Measurements from ENCODE around the gene OR10H4.
"Not testable (repeated sequence)": the region's sequence is repeated elsewhere in the genome, so short reads cannot be mapped to it uniquely, and the experiment has no call there.

OR10H4 gene

DNA sequence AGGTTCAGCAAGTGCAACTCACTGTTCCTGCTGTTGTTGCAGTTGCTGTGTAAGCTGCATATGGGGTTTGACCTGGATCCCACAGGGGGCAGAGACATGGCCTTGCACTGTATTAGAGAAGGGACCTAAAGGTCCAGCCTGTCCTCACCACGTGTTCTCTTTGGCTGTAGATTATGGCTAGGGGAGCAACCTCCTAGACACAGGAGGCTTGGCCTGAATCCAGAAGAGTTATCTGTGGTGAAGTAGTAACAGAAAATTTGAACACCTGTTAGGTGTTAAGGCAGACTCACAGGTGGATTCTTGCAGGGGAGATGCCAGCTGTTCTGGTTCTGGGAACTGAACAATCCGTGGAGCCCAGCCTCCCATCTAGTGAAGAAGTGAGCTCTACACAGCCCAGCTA is 11.0 kb upstream of the OR10H4 start:
- DNase-seq (ENCODE audit: low spot score): no peak

DNA sequence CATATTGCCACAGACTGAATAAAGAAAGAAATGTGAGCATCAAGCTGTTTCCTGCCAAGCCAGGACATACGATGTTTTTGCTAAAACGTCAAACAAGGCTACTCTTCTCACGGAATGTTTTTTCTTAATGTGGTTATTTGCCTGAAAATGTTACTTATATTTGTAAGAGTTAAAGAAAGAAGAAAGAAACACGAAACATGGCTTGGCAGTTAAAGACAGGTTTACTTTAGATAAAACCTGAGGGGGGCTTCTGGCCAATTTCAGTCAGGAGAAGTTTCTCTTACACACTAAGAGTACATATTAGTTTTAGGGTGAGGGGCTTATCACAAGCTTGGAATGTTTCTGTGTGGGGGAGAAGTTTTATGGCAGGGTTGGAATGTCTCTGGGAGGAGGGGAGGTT is 4.4 kb upstream of the OR10H4 start:
- DNase-seq (ENCODE audit: low spot score): no peak

DNA sequence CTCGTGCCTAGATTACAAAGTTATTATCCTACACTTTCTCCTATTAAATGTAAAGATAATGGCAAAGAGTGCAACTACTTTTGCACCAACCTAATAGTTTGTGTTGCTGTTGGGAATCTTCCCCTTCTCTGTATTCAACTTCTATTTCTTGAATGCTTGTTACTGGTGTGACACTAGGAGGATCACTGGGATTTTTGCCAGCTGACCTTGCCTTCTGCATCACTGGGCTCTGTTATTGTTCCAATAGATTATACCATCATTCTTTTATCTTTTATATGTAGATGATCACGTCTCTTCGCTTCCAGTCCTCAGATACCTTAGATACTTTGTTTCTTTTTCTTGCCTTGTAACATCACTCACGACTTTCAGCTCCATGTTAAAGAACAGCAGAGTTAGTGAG is 3.5 kb upstream of the OR10H4 start:
- no peak for DNase-seq (ENCODE audit: low spot score)

DNA sequence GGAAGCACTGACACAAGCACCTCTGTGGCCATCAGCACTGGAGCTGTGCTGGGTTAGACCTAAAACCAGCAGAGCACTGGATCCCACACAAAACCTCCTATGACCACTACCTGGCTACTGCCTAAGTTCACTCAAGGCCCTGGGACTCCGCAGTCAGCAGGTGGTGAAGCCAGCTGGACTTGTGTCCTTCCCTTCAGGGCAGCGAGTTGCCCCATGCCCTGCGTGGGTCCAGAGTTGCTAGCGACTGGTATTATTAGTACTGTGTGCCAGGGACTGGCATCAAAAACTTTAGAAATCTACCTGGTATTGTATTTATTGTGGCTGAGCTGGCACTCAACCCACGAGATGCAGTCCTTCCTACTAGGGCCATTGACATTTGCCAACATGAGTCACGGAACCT is 6.0 kb downstream of the OR10H4 start:
- DNase-seq (ENCODE audit: low spot score): no peak

DNA sequence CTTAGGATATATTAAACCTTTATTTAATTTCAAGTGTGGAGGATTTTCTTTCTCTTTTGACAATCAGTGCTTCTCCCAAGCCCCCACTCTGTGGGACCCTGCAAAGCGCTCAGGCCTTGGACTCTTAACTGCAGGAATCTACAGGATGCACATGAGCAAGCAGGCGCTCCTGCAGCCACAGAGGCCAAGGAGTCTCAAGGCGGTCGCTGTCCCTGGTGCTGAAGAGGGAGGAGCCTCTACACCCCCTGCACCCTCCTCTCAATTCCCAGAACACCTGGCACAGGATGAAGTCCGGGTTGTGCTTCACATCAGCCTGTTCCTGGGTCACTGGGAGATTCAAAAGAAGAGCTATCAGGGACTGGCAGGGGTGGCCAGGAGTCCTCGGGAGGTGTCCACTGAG is 13.5 kb downstream of the OR10H4 start:
- DNase-seq (ENCODE audit: low spot score): no peak

DNA sequence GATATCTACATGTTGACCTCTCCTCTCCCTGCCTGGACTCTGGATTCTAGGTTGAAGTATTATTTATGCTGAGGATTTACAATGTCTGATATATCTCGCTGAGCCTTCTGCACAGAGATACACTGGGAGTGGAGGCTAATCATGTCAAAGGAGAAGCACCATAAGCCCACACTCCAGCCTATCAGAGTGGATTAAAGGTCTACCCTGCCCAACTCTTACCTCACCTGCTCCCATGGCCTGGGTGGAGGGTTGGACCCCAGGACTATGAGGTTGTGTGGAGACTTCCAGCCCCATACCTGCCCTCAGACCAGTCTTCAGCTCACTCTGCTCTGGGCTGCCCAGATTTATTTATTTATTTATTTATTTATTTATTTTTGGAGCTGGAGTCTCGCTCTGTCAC is 15.4 kb downstream of the OR10H4 start:
- DNase-seq (ENCODE audit: low spot score): no peak

DNA sequence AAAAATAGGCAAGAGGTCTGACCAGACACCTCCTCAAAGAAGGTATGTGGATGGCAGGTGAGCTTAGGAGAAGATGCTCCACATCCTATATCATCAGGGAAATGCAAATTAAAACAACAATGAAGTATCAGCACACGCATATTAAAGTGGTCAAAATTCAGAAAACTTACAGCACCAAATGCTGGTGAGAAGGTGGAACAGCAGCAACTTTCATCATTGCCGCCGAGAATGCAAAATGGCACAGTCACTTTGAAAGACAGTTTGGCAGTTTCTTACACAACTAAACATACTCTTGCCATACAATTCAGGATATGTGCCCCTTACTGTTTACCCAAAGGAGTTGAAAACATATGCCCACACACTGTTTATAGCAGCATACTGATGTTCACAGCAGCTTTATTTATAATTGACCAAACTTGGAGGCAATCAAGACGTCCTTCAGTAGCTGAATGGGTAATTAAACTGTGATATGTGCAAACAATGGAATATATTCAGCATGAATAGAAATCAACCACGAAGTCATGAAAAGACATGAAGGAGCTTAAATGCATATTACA is 22.5 kb downstream of the OR10H4 start:
- DNase-seq (ENCODE audit: low spot score): no peak

DNA sequence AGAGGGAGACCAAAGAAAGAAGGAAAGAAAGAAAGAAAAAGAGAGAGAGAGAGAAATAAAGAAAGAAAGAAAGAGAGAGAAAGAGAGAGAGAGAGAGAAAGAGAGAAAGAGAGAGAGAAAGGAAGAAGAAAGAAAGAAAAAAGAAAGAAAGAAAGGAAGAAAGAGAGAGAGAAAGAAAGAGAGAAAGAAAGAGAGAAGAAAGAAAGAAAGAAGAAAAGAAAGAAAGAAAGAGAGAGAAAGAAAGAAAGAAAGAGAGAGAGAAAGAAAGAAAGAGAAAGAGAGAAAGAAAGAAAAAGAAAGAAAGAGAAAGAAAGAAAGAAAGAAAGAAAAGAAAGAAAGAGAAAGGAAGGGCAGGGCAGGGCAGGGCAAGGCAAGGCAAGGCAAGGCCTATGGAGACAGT is 23.2 kb downstream of the OR10H4 start:
- not testable (repeated sequence) for DNase-seq (ENCODE audit: low spot score)

DNA sequence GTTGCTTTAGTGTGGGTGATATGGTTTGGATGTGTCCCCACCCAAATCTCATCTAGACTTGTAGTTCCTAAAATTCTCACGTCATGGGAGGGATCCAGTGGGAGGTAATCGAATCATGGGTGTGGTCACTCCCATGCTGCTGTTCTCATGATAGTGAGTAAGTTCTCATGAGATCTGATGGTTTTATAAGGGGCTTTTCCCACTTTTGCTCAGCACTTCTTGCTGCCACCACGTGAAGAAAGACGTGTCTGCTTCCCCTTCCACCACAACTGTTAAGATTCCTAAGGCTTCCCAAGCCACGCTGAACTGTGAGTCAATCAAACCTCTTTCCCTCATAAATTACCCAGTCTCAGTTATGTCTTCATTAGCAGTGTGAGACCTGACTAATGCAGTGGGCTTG is 26.0 kb downstream of the OR10H4 start:
- no peak for DNase-seq (ENCODE audit: low spot score)

DNA sequence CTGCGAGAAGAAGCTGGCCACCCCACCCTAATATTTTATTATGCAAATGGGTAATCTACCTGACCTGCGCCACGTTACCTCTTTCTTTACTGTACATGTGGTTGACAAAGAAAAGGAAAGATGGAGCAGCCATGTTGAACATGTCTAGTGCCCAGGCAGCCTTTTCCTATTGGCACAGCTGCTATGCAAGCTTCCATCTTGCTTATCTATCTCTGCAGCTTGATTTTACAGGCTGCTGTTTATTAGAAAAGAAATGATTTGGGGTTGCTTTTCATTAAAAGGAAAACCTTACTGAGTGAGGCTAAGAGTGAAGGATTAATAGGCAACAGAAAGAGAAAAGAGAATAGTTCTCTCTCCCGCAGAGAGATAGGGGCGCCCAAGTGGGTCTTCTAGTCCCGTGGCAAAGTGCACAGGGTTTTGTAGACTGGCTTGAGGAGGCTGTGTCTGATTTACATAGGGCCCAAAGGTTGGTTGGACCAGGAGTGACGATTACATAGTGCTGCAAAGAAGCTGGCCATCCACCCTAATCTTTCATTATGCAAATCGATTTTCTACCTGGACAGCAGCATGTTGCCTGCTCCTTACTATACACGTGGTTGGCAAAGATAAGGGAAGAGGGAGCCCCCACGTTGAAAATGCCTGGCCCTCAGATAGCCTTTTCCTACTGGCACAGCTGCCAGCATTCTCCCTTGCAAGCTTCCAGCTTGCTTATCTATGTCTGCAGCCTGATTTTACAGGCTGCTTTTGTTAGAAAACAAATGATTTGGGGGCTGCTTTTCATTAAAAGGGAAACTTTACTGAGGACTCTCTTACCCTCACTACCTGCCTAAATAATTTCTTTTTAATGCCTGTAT is 28.3 kb downstream of the OR10H4 start:
- DNase-seq (ENCODE audit: low spot score): no peak

DNA sequence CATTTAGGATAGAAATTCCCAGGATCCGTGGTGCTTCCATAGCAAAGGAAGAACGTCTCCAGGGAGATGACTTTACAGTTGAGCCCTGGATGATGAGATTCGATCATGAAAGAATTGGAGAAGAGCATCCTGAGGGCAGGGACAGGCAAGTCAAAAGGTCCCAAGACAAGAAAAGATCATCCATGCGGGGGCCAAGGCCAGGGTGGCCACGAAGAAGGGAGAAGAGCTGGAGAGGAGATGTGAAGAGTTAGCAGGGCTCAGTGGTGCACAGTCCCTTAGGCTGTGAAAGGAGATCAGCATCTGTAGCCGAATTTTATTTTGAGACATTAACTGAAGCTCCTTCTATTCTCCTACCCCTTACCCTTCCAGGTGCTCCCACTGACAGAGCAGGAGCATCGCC is 28.9 kb downstream of the OR10H4 start:
- no peak for DNase-seq (ENCODE audit: low spot score)

DNA sequence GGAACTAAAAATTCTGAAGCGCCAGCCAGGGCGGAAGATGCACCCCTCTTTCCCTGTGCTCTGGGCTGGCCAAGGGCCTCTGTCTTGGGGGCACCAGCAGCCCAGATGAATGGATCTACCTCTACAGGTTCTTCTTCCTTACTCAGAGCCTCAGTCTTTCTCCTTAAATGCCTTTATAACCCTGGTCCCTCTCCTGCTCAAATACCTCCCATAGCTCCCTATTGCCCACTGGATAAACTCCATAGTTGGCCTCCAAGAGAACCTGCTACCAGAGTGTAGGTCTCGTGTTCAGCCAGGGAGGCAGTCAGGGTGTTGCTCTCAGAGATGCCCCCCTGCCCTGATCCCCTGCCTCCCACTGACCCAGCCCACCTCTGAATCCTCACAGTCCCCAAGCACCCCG is 30.5 kb downstream of the OR10H4 start:
- no peak for DNase-seq (ENCODE audit: low spot score)

DNA sequence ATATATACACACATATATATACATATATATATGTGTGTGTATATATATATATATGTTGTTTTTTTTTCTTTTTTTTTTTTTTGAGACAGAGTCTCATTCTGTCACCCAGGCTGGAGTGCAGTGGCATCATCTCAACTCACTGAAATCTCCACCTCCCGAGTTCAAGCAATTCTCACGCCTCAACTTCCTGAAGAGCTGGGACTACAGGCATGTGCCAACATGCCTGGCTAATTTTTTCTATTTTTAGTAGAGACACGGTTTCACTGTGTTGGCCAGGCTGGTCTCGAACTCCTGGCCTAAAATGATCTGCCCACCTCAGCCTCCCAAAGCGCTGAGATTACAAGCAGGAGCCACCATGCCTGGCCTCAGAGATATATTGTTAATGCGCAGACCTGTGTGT is 37.0 kb downstream of the OR10H4 start:
- DNase-seq (ENCODE audit: low spot score): not testable (repeated sequence)

DNA sequence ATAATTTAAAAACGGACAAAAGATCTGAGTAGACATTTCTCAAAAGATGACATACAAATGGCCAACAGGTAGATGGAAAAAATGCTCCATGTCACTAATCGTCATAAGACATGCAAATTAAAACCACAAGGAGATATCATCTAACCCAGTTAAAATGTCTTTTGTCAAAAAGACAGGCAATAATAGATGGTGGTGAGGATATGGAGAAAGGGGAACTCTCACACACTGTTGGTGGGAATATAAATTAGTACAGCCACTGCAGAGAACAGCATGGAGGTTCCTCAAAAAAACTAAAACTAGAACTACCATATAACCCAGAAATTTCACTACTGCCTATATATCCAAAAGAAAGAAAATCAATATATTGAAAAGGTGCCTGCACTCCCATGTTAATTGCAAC is 37.9 kb downstream of the OR10H4 start:
- no peak for DNase-seq (ENCODE audit: low spot score)

DNA sequence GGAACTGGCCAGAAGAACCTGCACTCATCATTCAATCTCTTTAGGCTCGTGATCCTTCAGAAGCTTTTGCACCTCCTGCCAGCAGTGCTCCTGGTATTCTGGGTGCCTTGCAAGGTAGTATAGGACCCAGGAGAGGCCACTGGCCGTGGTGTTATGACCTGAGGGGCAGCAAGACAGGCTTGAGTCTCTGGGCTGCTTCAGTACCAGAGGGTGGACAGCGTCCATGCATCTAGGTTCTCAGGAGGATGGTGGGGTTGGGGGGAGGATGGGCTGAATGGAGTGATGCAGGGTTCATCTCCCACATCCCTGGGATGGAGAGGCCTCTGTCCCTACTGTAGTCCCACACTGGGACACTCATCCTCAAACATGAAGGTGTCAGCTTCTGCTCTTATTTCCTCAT is 41.1 kb downstream of the OR10H4 start:
- no peak for DNase-seq (ENCODE audit: low spot score)

DNA sequence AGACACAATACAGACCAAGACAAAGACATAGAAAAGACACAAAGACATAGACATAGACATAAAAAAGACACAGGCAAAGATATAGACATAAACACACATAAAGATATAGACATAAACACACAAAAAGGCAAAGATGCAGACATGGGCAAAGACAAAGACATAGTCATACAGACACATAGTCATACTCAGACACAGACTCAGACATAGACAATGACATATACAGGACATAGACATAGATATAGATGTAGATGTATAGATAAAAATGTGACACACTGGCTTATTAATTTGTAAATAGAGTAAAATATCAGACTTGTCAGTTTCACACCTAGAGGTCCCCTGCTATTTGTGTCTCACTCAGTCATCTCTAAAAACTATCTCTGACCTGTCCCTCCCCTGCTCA is 42.8 kb downstream of the OR10H4 start:
- DNase-seq (ENCODE audit: low spot score): no peak

DNA sequence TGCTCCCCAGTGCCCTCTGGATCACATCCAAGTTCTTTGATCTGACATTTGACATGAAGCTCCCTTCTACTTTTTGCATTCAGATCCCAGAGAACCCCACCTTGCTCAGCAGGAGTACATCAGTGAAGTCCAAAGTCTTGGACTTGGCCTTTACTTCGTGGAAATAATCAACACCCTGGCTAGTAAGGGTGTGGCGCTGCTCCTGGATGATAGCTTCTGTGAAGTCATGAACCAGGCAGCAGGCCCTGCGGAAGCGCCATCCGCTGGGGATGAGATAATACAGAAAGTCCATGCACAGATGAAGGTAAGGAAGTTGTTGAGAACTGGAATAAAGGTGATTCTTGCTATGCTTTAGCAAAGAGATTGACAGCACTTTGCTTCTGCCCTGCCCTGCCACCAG is 43.2 kb downstream of the OR10H4 start:
- DNase-seq (ENCODE audit: low spot score): no peak

DNA sequence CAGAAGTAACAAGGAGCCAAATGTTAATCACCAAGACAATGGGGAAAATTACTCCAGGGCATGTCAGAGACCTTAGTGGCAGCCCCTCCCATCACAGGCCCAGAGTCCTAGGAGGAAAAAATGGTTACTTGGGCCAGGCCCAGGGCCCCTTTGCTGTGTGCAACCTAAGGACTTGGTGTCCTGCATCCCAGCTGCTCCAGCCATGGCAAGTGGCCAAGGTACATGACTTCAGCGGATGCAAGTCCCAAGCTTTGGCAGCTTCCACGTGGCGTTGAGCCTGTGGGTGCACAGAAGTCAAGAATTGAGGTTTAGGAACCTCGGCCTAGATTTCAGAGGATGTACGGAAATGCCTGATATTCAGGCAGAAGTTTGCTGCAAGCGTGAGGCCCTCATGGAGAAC is 46.7 kb downstream of the OR10H4 start:
- no peak for DNase-seq (ENCODE audit: low spot score)

DNA sequence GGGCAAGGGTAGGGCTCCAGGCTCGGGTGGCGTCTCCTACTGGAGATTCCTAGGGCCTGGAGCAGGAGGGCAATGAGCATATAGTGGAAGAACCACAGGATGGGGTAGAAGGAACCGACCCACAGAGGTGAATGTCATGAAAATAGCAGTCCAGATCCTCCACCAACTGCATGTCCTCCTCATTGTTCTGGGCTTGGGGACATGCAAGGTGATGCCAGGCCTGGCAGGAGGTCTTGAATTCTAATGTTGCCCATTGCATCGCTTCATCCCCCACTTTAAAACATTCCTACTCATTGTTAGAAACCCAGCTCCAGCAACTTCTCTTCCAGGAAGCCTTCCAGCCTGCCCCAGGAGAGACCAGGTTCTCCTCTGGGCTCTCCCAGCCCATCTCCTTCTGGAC is 49.4 kb downstream of the OR10H4 start:
- DNase-seq (ENCODE audit: low spot score): no peak

All from hematopoietic multipotent progenitor cell treated with erythropoietin and hydrocortisone succinate and interleukin-3 and kit ligand, for 15 days (in vitro differentiated cells).